K562 (cell line): Measurements from ENCODE around the gene CLEC10A. TPM values are rescaled to one million over a fixed set of nuclear protein-coding genes. Genes with fewer than 3 reads are reported as not detected.

Source experiments
- ATF6 ChIP-seq: sonication (generic); formaldehyde crosslinking; IDR thresholded peaks from 2 replicates; pipeline ENCODE4 v1.4.0; 2020; ENCODE audit warnings: mild to moderate bottlenecking, missing genetic modification reagents
- COPS2 ChIP-seq: fragments of 450-650 bp; conservative IDR thresholded peaks from 2 replicates; pipeline ENCODE4 v1.6.1; 2016; ENCODE audit warnings: mild to moderate bottlenecking, moderate library complexity
- FOS ChIP-seq: IDR thresholded peaks from 3 replicates; pipeline ENCODE4 v1.6.1; 2011; ENCODE audit not compliant: insufficient read length; ENCODE audit errors: extremely low read depth
- FOXJ3 ChIP-seq: sonication (generic); formaldehyde crosslinking; IDR thresholded peaks from 2 replicates; pipeline ENCODE4 v1.4.0; 2020; ENCODE audit warnings: mild to moderate bottlenecking, missing genetic modification reagents
- GABPB1 ChIP-seq: sonication (generic); formaldehyde crosslinking; IDR thresholded peaks from 2 replicates; pipeline ENCODE4 v1.8.0; 2022; ENCODE audit warnings: mild to moderate bottlenecking, missing genetic modification reagents
- HIVEP1 ChIP-seq: fragments of 250-450 bp; sonication (Bioruptor Pico); IDR thresholded peaks from 2 replicates; pipeline ENCODE4 v1.4.0; 2020; ENCODE audit warnings: mild to moderate bottlenecking
- HMGN3 ChIP-seq: IDR thresholded peaks from 2 replicates; pipeline ENCODE4 v1.6.1; 2011; ENCODE audit warnings: borderline replicate concordance, low read depth, mild to moderate bottlenecking, mixed read lengths, low read length; ENCODE audit not compliant: insufficient read length; ENCODE audit errors: extremely low read depth
- JUNB ChIP-seq: fragments of 450-650 bp; formaldehyde crosslinking; conservative IDR thresholded peaks from 2 replicates; pipeline ENCODE4 v1.4.0; 2020; ENCODE audit warnings: mild to moderate bottlenecking
- MEF2A ChIP-seq: IDR thresholded peaks from 2 replicates; pipeline ENCODE4 v1.6.1; 2011; ENCODE audit warnings: low read depth, mild to moderate bottlenecking, low read length, moderate library complexity; ENCODE audit not compliant: control insufficient read depth
- MTA1 ChIP-seq: fragments of 450-650 bp; IDR thresholded peaks from 2 replicates; pipeline ENCODE4 v1.6.1; 2017; ENCODE audit warnings: borderline replicate concordance
- PBX2 ChIP-seq, 2 experiments: IDR thresholded peaks in 1 of 2; conservative IDR thresholded peaks in 1 of 2; 2 replicates each; pipeline ENCODE4 v1.6.1; 2016; ENCODE audit warnings: low read depth in 2 of 2, mild to moderate bottlenecking in 1 of 2, missing compliant biosample characterization in 1 of 2, missing genetic modification characterization in 1 of 2, moderate library complexity in 1 of 2
- PHTF2 ChIP-seq: fragments of 250-450 bp; sonication (Bioruptor Pico); IDR thresholded peaks from 2 replicates; pipeline ENCODE4 v1.5.0; 2021; ENCODE audit warnings: mild to moderate bottlenecking
- POLR2B ChIP-seq: fragments of 450-650 bp; IDR thresholded peaks from 2 replicates; pipeline ENCODE4 v1.6.1; 2018; ENCODE audit warnings: low read depth; ENCODE audit not compliant: partially characterized antibody
- RBM15 ChIP-seq: fragments of 200-400 bp; formaldehyde crosslinking; IDR thresholded peaks from 2 replicates; pipeline ENCODE4 v1.6.1; 2018; ENCODE audit warnings: mild to moderate bottlenecking, low read length, moderate library complexity; ENCODE audit not compliant: insufficient read depth
- RNF219 ChIP-seq: fragments of 250-450 bp; sonication (Bioruptor Pico); IDR thresholded peaks from 2 replicates; pipeline ENCODE4 v1.5.0; 2022; ENCODE audit warnings: mild to moderate bottlenecking
- SIRT6 ChIP-seq: IDR thresholded peaks from one replicate; pipeline ENCODE4 v1.6.1; 2012; ENCODE audit warnings: low read depth, mild to moderate bottlenecking, control low read depth, inconsistent platforms, low read length, moderate library complexity
- SIX5 ChIP-seq, 2 experiments: IDR thresholded peaks; 2 replicates each; pipeline ENCODE4 v1.6.1; 2011; ENCODE audit warnings: low read length in 2 of 2, borderline replicate concordance in 1 of 2, low read depth in 1 of 2, mild to moderate bottlenecking in 1 of 2, moderate library complexity in 1 of 2; ENCODE audit not compliant: insufficient read depth in 1 of 2
- SMAD1 ChIP-seq: fragments of 150-350 bp; IDR thresholded peaks from 2 replicates; pipeline ENCODE4 v1.6.1; 2014; ENCODE audit warnings: low read length, low read depth; ENCODE audit not compliant: partially characterized antibody
- ZNF232 ChIP-seq: sonication (generic); formaldehyde crosslinking; IDR thresholded peaks from 2 replicates; pipeline ENCODE4 v1.8.0; 2022; ENCODE audit warnings: mild to moderate bottlenecking, missing genetic modification reagents
- ZNF354B ChIP-seq: fragments of 250-450 bp; sonication (Bioruptor Pico); IDR thresholded peaks from 2 replicates; pipeline ENCODE4 v1.4.0; 2020
- ZNF408 ChIP-seq: fragments of 250-450 bp; sonication (Bioruptor Pico); IDR thresholded peaks from 2 replicates; pipeline ENCODE4 v1.4.0; 2020; ENCODE audit warnings: low read depth, mild to moderate bottlenecking, moderate library complexity
- polyA plus RNA-seq, 8 experiments: library from polyadenylated mRNA; depleted of rRNA in 4 of 8; stranded (reverse) in 5 of 8; unstranded in 3 of 8; fragments of >200 nt; fragmentation: Nextera tagmentation in 2 of 8; fragmentation: Illumina TruSeq in 1 of 8; extraction: Ambion mirVana in 2 of 8; extraction: Trizol in 1 of 8; gene quantifications; 2 replicates each; pipeline versions ENCODE4 v1.2.1 to v1.2.3, GENCODE V29; 2011 to 2014; ENCODE audit warnings: inconsistent platforms in 1 of 8, missing spikeins in 1 of 8
- total RNA-seq, 7 experiments: library from RNA; depleted of rRNA in 6 of 7; stranded (reverse); fragments of >200 nt in 6 of 7; fragmentation: Illumina TruSeq in 2 of 7; extraction: Trizol in 2 of 7; gene quantifications; 2 replicates each; pipeline versions ENCODE4 v1.2.1 to v1.2.3, GENCODE V29; 2011 to 2021; ENCODE audit warnings: low replicate concordance in 1 of 7

CLEC10A gene
- total and polyA plus RNA-seq, 9 of the 15 experiments (the other 6 are each of a cell fraction or from before 2014, with no cell fraction given), result 0.04 to 0.11 (median 0.05) TPM; not detected in 6

GRCh38 chr17:7035591-7036368 is 44.3 kb downstream of the CLEC10A start, which contains the start of gene SLC16A13 (continued):
- TF ChIP-seq SMAD1 (peak; percentile 53), RNF219 (CRISPR knock-in tag) (no peak), POLR2B (peak; percentile 86), ZNF232 (no peak), GABPB1 (no peak), ZNF408 (CRISPR knock-in tag) (no peak), RBM15 (no peak), ATF6 (CRISPR knock-in tag) (peak; percentile 16; the same call in 1 of the 2 replicates), MTA1 (no peak), FOS (no peak), HMGN3 (no peak), SIRT6 (no peak), PHTF2 (CRISPR knock-in tag) (no peak), PBX2 (CRISPR knock-in tag; IDR thresholded peaks at IDR 0.05; ENCODE audit: low read depth) (no peak), PBX2 (tag; conservative IDR thresholded peaks at IDR 0.05; ENCODE audit: low read depth) (no peak), MEF2A (no peak), JUNB (no peak), ZNF354B (CRISPR knock-in tag) (no peak), SIX5 (IDR thresholded peaks at IDR 0.05; ENCODE audit: borderline replicate concordance in 1 of 2, insufficient read depth in 1 of 2, low read depth in 1 of 2, low read length in 2 of 2) (no peak), COPS2 (no peak), FOXJ3 (no peak), HIVEP1 (CRISPR knock-in tag) (no peak)
